Stimulated activated CD4-positive, alpha-beta T cell treated with anti-CD3 and anti-CD28 coated beads, Interleukin-2, amount 100 ng/mL, for 4 hours (primary cell): ENCODE measurements around the gene GIT2.
"Not testable (repeated sequence)": the region's sequence is repeated elsewhere in the genome, so short reads cannot be mapped to it uniquely, and the experiment has no call there.

Source experiments
- DNase-seq: peaks from one replicate; pipeline ENCODE4 v3.0.0-alpha.2; 2020; ENCODE audit warnings: low read depth

The GIT2 gene

GRCh38 chr12:110005319-110005973, 9.3 kb upstream of the GIT2 start:
- no peak for DNase-seq

GRCh38 chr12:110004598-110004997, 8.4 kb upstream of the GIT2 start:
- no peak for DNase-seq

- no peak for DNase-seq
These were observed 6.7 kb upstream of the GIT2 start for GRCh38 chr12:110002676-110003515.

- DNase-seq, result no peak
These were observed 5.4 kb upstream of the GIT2 start for GRCh38 chr12:110001596-110001995.

- DNase-seq, result no peak
These were observed 3.9 kb upstream of the GIT2 start for GRCh38 chr12:109999983-110000505.

- no peak for DNase-seq
These were observed 3.4 kb upstream of the GIT2 start for GRCh38 chr12:109999649-109999971.

GRCh38 chr12:109998904-109999648, 2.9 kb upstream of the GIT2 start, which contains the start of gene ANKRD13A:
ANKRD13A (plus strand) TSS chr12:109999430; CDS start chr12:109999689, 259 bp downstream.
- peak; percentile 79 for DNase-seq

- DNase-seq, result no peak
These were observed 2.2 kb upstream of the GIT2 start for GRCh38 chr12:109998241-109998903.

GRCh38 chr12:109997393-109997792, 1.2 kb upstream of the GIT2 start:
- no peak for DNase-seq

GRCh38 chr12:109996483-109996853, 300 bp upstream of the GIT2 start:
- no peak for DNase-seq

- DNase-seq, result no peak
These were observed 845 bp downstream of the GIT2 start for GRCh38 chr12:109995361-109995685.

- DNase-seq, result no peak
These were observed 1.6 kb downstream of the GIT2 start for GRCh38 chr12:109994401-109995175.

GRCh38 chr12:109993091-109993490, 3.1 kb downstream of the GIT2 start:
- no peak for DNase-seq

GRCh38 chr12:109991586-109991985, 4.6 kb downstream of the GIT2 start:
- no peak for DNase-seq

GRCh38 chr12:109989380-109989779, 6.8 kb downstream of the GIT2 start:
- DNase-seq, result no peak

- no peak for DNase-seq
These were observed 7.3 kb downstream of the GIT2 start for GRCh38 chr12:109988903-109989302.

GRCh38 chr12:109988274-109988673, 7.9 kb downstream of the GIT2 start:
- DNase-seq, result no peak

GRCh38 chr12:109987615-109988014, 8.6 kb downstream of the GIT2 start:
- DNase-seq, result no peak

- not testable (repeated sequence) for DNase-seq
These were observed 9.9 kb downstream of the GIT2 start for GRCh38 chr12:109986236-109986635.

- no peak for DNase-seq
These were observed 12.6 kb downstream of the GIT2 start for GRCh38 chr12:109983432-109984142.

GRCh38 chr12:109982210-109982609, 14.0 kb downstream of the GIT2 start:
- DNase-seq, result no peak
